Stimulated activated CD4-positive, alpha-beta T cell treated with anti-CD3 and anti-CD28 coated beads, Interleukin-1b, Interleukin-23, amount 100 ng/mL, for 1 hour (primary cell): ENCODE results near the gene KIAA0232.
"Not testable (repeated sequence)": the region's sequence is repeated elsewhere in the genome, so short reads cannot be mapped to it uniquely, and the experiment has no call there.

ENCODE experiments used
- DNase-seq, 2 donors: peaks; one replicate each; pipeline ENCODE4 v3.0.0-alpha.2; 2020; ENCODE audit warnings: low read depth in 2 of 2

Gene KIAA0232

GRCh38 chr4:6754481-6755087, 27.9 kb upstream of the KIAA0232 start:
- DNase-seq, result no peak

DNA sequence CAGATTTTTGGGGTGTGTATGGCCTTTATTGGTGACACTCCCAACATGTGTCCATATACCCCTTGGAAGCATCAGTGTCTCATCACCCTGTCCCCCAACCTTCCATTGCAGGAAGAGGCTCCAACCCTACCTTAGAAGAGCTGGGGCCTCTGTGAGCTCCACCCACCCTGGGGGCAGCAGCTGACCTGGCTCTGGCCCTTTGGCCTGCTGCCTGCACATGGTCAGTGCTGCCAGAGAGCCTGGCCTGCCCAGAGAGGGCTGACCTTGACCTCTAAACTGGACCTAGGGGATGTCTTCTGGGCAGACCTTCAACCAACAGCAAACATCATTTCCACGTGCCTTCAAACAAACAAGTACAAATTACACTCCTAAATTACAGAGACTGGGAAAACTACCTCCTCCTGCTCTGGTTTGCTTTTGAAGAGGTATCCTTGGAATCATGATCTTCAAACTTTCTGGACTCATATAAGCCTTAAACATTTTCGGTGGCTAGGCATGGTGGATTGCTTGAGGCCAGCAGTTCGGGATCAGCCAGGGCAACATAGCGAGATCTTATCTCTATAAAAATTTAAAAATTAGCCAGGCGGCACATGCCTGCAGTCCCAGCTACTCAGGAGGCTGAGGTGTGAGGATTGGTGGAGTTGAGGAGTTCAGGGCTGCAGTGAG, 27.3 kb upstream of the KIAA0232 start:
- DNase-seq, result no peak

DNA sequence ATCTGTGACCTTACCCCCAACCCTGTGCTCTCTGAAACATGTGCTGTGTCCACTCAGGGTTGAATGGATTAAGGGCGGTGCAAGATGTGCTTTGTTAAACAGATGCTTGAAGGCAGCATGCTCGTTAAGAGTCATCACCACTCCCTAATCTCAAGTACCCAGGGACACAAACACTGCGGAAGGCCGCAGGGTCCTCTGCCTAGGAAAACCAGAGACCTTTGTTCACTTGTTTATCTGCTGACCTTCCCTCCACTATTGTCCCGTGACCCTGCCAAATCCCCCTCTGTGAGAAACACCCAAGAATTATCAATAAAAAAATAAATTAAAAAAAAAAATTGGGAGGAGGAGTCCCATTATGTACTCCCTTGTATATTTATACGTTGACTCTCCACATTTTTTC, 26.2 kb upstream of the KIAA0232 start:
- not testable (repeated sequence) for DNase-seq

DNA sequence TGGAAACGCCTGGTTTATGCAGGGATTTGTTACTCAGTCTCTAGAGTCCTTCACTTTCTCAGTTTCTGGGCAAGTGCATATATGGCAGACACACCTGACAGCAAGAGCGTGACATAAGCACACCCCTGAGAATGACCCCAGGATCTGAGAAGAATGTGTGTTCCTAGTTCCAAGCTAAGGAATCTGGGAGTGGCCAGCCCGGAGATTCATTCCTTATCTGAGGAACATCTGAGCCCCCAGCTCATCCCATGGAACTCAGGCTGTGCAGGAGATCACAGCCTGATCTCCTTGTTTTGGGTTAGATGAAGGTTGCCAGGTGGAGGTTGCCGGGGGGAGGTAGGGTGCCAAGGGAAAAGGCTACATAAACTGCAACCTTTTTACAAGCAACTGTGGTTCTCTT, 23.8 kb upstream of the KIAA0232 start:
- DNase-seq, result no peak

DNA sequence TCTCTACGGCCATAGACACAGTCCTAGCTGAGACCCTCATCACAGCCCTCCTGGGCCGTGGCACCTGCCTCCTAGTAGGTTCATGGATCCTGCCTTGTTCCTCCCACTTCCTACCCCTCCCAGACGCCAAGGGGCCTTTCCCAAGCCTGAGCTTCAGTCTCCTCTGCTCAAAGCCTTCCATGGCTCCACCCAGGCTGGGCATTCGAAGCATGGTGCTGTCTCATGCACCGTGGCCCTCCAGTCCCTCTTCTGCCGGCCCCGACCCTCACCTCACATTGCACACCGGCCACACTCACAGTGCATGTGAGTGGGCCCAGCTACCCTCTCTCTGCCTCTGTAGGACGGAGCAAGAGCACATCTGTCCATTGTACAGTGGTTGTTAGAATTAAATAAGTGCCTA, 21.7 kb upstream of the KIAA0232 start:
- no peak for DNase-seq

- DNase-seq, result no peak
These were observed 20.6 kb upstream of the KIAA0232 start for GRCh38 chr4:6761649-6762615.

- no peak for DNase-seq
These were observed 19.1 kb upstream of the KIAA0232 start for GRCh38 chr4:6763330-6763851.

DNA sequence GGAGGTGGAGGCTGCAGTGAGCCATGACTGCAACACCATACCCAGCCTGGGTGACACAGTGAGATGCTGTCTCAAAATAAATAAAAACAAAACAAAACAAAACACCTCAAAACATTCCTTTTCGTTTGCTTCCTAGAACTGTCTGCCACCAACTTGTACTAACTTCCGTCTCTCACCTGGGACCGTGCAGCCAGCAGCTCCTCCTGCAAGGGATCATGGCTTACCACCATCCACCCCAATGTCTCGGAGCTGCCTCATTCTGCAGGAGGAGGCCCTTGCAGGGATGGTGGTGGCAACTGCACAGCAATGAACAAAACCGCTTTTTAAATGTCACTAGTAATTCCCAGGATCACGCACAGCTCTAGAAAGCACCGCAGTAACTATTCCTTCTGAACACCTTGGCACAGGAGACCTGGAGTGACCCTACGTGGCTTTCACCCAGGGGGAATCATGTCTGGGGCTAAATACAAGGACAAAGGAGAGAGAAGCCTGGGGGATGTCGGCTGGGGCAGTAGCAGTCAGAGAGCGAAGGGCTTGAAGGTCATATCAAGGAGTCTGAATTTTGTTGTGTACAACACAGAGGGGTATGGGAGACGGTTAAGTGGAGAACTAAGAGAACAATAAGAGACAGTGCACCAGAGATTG, 17.4 kb upstream of the KIAA0232 start:
- DNase-seq, result no peak

DNA sequence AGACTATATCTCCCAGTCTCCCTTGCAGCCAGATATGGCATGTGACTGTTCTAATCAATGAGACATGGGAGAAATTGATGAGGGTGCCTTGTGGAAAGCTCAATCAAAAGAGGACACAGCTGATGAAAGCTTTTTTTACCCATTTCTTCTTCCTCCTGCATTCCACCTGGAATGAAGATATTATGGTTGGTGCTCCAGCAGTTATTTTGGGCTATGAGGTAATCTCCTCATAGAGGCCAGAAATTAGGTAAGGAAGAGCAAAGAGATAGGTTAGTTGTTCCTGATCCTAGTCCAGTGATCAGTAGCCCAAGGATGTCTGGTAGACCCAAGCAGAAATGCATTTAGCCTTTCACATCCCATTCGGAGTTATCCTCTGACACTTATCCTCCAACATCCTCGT, 16.8 kb upstream of the KIAA0232 start:
- no peak for DNase-seq

DNA sequence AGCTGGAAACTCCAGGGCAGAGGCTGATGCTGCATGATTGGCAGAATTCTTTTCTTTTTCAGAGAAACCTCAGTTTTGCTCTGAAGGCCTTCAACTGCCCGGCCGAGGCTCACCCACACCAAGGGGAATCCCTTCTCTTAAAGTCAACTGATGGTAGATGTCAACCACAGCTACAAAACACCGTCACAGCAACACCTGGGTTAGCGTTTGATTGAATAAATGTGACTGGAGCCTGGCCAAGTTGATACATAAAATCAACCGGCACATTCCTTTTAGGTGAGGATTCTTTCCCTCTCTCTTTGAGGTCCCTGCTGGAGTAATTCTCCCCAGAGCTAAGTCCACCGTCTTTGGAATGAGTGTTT, 15.2 kb upstream of the KIAA0232 start:
- no peak for DNase-seq

GRCh38 chr4:6767748-6768538, 14.6 kb upstream of the KIAA0232 start:
- no peak for DNase-seq

GRCh38 chr4:6768539-6768905, 14.0 kb upstream of the KIAA0232 start:
- no peak for DNase-seq

DNA sequence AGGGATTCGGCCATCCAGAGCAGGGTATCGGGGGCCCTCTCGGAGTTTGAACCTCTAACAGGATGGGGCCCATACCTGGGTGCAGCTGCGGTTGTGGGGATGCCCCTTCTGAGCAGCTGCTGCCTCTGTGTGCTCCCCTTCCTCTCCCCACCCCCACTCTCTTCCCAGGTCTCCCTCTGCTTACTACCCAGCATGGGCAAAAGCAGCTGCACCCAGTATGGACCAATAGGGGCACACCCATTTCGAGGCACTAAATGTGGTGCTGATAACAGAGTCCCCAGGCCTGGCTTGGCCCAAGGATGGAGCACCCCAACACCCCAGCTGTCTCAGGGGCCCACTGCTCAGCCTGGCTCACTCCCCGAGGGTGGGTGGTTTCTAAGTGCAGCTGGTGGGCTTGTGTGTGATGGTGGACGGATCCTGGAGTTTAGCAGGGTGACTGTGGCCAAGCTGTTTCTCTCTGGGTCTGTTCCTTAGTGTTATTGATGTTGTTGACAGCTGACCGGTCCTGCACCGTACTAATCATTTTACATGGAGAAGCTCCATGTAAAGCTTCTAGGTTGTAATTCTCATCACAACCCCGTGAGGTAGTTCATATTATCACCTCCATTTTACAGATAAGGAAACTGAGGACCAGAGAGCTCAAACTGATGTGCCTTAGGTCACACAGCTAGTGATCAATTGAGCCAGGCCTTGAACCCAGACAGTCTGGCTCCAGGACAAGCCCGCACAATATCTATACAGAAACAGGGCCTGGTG, 13.1 kb upstream of the KIAA0232 start:
- no peak for DNase-seq

- no peak for DNase-seq
These were observed 12.5 kb upstream of the KIAA0232 start for GRCh38 chr4:6769989-6770420.

DNA sequence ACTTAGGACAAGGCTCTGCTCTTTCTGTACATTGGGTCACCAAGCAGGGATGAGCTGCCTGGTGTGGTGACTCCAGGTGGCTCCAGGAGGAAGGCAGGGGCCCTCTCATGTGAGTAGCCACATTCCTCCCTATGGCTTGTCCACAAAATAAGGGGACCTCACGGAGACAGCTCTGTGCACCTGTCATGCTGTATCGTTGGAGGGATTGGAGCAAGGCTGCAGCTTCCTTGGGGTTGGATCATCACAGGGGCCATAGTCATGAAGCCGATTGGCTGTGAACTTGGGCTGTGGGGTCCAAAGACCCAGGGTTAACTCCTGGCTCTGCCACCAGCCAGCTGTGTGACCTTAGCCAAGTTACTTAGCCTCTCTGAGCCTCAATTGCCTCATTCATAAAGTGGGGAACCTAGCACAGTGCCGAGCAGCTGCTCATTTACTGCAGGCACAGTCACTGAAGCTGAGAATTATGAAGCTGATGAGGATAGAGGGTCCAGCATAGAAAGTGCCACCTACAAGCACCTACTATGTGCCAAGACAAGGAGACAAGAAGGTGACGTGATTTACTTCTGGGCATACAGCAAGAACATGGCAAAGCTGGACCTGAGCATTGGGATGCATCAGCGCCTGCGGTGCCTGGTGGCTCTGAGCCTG, 11.8 kb upstream of the KIAA0232 start:
- DNase-seq, result no peak

DNA sequence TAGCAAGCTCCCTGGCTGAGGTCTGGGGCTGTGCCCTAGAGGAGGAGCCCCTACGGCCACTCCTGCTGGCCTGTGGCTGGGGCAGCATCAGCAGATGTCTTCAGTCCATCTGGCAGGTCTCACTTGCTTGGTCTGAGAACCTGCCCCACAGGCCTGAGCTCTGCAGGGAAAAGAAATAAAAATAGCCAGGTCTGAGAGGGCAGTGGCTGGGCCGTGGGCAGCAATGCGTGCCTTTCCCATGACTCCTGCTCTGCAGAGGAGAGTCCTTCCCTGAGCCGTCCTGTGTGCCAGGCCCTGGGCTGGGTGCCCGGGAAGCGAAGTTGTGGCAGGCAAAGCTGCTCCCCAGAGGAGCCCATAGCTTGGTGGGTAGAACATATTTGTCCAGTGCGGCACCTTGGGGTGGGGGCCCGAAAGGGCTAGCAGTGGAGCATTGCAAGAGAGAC, 11.3 kb upstream of the KIAA0232 start:
- DNase-seq, result no peak

DNA sequence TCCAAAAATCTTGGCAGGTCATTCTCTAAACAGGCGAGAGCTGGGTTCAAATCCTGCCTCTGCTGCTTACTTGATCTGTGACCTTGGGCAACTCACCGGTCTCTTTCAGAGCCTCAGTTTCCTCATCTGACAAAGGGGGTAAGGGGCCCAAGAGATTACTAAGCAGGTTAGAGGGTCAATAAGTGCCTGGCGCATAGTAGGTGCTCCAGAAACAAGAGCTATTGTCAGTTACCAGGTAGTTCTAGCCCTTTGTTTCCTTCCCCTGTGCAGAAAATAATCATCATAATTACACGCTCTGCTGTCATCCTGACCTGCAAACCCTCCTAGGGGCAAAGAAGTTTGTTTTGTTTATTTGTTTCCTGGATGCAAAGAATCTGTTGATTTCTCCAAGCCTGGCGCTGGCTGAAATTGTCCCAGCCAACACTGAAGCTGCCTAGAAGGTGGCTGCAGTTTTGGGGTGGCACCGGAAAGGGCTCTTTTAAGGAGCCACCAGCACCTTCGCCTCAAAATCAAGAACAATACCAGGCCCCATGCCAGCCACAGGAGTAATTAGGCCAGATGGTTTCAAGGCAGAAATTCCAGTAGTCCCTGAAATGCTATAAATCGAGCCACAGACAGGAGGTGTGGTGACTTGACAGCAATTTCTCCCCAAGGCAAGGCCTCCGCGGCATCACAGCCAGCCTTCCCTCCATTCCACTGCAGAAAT, 10.2 kb upstream of the KIAA0232 start:
- DNase-seq, result no peak

DNA sequence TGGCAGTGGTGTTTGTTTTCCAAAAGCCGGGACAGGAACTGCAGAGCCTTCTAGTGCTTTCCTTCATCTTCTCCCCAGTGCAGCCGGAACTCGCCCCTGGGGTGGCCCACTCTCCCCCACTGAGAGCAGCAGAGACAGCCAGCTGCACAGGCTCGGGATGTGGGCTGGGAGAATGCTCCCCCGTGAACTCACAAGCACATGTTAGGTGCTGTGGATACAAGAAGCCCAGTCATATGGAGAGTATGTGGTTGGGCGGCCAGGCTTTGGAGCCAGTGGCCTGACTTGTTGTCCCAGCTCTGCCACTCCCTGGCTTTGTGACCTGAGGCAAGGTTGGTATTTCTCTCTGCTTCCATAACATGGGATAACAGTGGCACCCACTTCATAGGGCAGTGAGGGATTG, 9.4 kb upstream of the KIAA0232 start:
- DNase-seq, result no peak
